ENCODE measurements around the gene UBAC1.

Gene UBAC1

GRCh38 chr9:135886147-135886981 is 74.8 kb downstream of the UBAC1 start:
- CTCF ChIA-PET, result interaction anchor here (1.4 kb wide), 1 partner anchor 21 kb away, joined by 4 read pairs; no protein-coding TSS in a partner anchor
- DNase-seq (ENCODE audit: extremely low spot score), result no peak
- POLR2A ChIA-PET, result no interaction called here

GRCh38 chr9:135885100-135885853 is 75.9 kb downstream of the UBAC1 start:
- CTCF ChIA-PET, result no interaction called here
- no peak for DNase-seq (ENCODE audit: extremely low spot score)
- POLR2A ChIA-PET, result no interaction called here

More at GRCh38 chr9:135886147-135886981, 74.8 kb downstream of the UBAC1 start:
- no peak for TF ChIP-seq CTCF (IDR thresholded peaks at IDR 0.05; ENCODE audit: control extremely low read depth, extremely low read depth, low read depth, missing control alignments)

GRCh38 chr9:135884328-135885035 is 76.7 kb downstream of the UBAC1 start:
- POLR2A ChIA-PET, result no interaction called here
- no peak for DNase-seq (ENCODE audit: extremely low spot score)
- CTCF ChIA-PET, result no interaction called here
- TF ChIP-seq CTCF (IDR thresholded peaks at IDR 0.05; ENCODE audit: control extremely low read depth, extremely low read depth, low read depth, missing control alignments), result no peak

More at GRCh38 chr9:135885100-135885853, 75.9 kb downstream of the UBAC1 start:
- TF ChIP-seq CTCF (IDR thresholded peaks at IDR 0.05; ENCODE audit: control extremely low read depth, extremely low read depth, low read depth, missing control alignments), result no peak

- TF ChIP-seq CTCF (IDR thresholded peaks at IDR 0.05; ENCODE audit: control extremely low read depth, extremely low read depth, low read depth, missing control alignments), result no peak
- ChIA-PET CTCF (no interaction called here), POLR2A (no interaction called here)
- no peak for DNase-seq (ENCODE audit: extremely low spot score)
Observed at GRCh38 chr9:135883410-135884089, 77.6 kb downstream of the UBAC1 start.
